WTC11 (cell line): ENCODE measurements around the gene PKLR. TPM values are rescaled to one million over a fixed set of nuclear protein-coding genes. Genes with fewer than 3 reads are reported as not detected.
A peak's percentile ranks its signal among the peaks of the same experiment; 100 is the strongest.

Experiments
- CTCF ChIP-seq: fragments of 200-600 bp; IDR thresholded peaks from 2 replicates; pipeline ENCODE4 v1.8.0; 2022; ENCODE audit warnings: antibody characterized with exemption
- EMX1 ChIP-seq: fragments of 250-450 bp; sonication (Bioruptor Pico); IDR thresholded peaks from 2 replicates; pipeline ENCODE4 v1.8.0; 2021; ENCODE audit warnings: mild to moderate bottlenecking
- GABPB1 ChIP-seq: sonication (generic); formaldehyde crosslinking; IDR thresholded peaks from 2 replicates; pipeline ENCODE4 v1.8.1; 2023; ENCODE audit warnings: mild to moderate bottlenecking, missing genetic modification reagents
- GRHL2 ChIP-seq: fragments of 250-450 bp; sonication (Bioruptor Pico); IDR thresholded peaks from 2 replicates; pipeline ENCODE4 v1.8.0; 2022; ENCODE audit warnings: mild to moderate bottlenecking, moderate library complexity; ENCODE audit not compliant: insufficient replicate concordance, severe bottlenecking
- IRF2 ChIP-seq: sonication (generic); formaldehyde crosslinking; IDR thresholded peaks from 2 replicates; pipeline ENCODE4 v1.8.0; 2022; ENCODE audit warnings: low read depth, missing genetic modification reagents, borderline replicate concordance
- MLX ChIP-seq: sonication (generic); formaldehyde crosslinking; IDR thresholded peaks from 2 replicates; pipeline ENCODE4 v1.8.1; 2023; ENCODE audit warnings: mild to moderate bottlenecking, missing genetic modification reagents, moderate library complexity
- MXD4 ChIP-seq: fragments of 250-450 bp; sonication (Bioruptor Pico); IDR thresholded peaks from 2 replicates; pipeline ENCODE4 v1.8.0; 2021; ENCODE audit warnings: mild to moderate bottlenecking, moderate library complexity, borderline replicate concordance
- NFATC4 ChIP-seq: fragments of 250-450 bp; sonication (Bioruptor Pico); IDR thresholded peaks from 2 replicates; pipeline ENCODE4 v1.9.0; 2021; ENCODE audit warnings: mild to moderate bottlenecking
- NR1H2 ChIP-seq: sonication (generic); formaldehyde crosslinking; IDR thresholded peaks from 2 replicates; pipeline ENCODE4 v1.9.0; 2021; ENCODE audit warnings: mild to moderate bottlenecking, moderate library complexity, missing genetic modification reagents
- NR2C2 ChIP-seq: sonication (generic); formaldehyde crosslinking; IDR thresholded peaks from 2 replicates; pipeline ENCODE4 v1.8.0; 2022; ENCODE audit warnings: mild to moderate bottlenecking, missing genetic modification reagents
- NR3C1 ChIP-seq: sonication (generic); formaldehyde crosslinking; conservative IDR thresholded peaks from 2 replicates; pipeline ENCODE4 v1.8.1; 2023; ENCODE audit warnings: low read depth, mild to moderate bottlenecking, missing genetic modification reagents
- SP1 ChIP-seq: sonication (generic); formaldehyde crosslinking; conservative IDR thresholded peaks from 2 replicates; pipeline ENCODE4 v1.8.1; 2022; ENCODE audit warnings: missing genetic modification reagents
- ZBTB21 ChIP-seq: sonication (generic); formaldehyde crosslinking; IDR thresholded peaks from 2 replicates; pipeline ENCODE4 v1.8.1; 2023; ENCODE audit warnings: mild to moderate bottlenecking, missing genetic modification reagents, borderline replicate concordance
- ZNF232 ChIP-seq: sonication (generic); formaldehyde crosslinking; IDR thresholded peaks from 2 replicates; pipeline ENCODE4 v1.8.0; 2022; ENCODE audit warnings: mild to moderate bottlenecking, missing genetic modification reagents
- ZNF281 ChIP-seq: sonication (generic); formaldehyde crosslinking; IDR thresholded peaks from 2 replicates; pipeline ENCODE4 v1.8.0; 2023; ENCODE audit warnings: mild to moderate bottlenecking, missing genetic modification reagents
- ZNF671 ChIP-seq: fragments of 250-450 bp; sonication (Bioruptor Pico); IDR thresholded peaks from 2 replicates; pipeline ENCODE4 v1.8.0; 2021; ENCODE audit warnings: mild to moderate bottlenecking
- total RNA-seq: library from RNA; stranded (reverse); gene quantifications from 3 replicates; pipeline ENCODE4 v1.2.3, GENCODE V29; 2021
- TF ChIP-seq, protein P1 (sequence below): sonication (generic); formaldehyde crosslinking; IDR thresholded peaks from 2 replicates; pipeline ENCODE4 v1.8.0; 2022; ENCODE audit warnings: missing genetic modification reagents
- TF ChIP-seq, protein P2 (sequence below): sonication (generic); formaldehyde crosslinking; IDR thresholded peaks from 2 replicates; pipeline ENCODE4 v1.8.0; 2023; ENCODE audit warnings: missing genetic modification reagents, mild to moderate bottlenecking, borderline replicate concordance
- TF ChIP-seq, protein P3 (sequence below): fragments of 250-450 bp; sonication (Bioruptor Pico); conservative IDR thresholded peaks from 2 replicates; pipeline ENCODE4 v1.9.0; 2021; ENCODE audit warnings: mild to moderate bottlenecking
- TF ChIP-seq, protein P4 (sequence below): sonication (generic); formaldehyde crosslinking; IDR thresholded peaks from 2 replicates; pipeline ENCODE4 v1.8.0; 2022; ENCODE audit warnings: mild to moderate bottlenecking, missing genetic modification reagents
- TF ChIP-seq, protein P5 (sequence below): sonication (generic); formaldehyde crosslinking; IDR thresholded peaks from 2 replicates; pipeline ENCODE4 v1.8.1; 2023; ENCODE audit warnings: mild to moderate bottlenecking, missing genetic modification reagents

PKLR gene
- total RNA-seq, 1 experiment from 2014 or later, result 1.5 TPM

GRCh38 chr1:155324037-155324716, 22.9 kb upstream of the PKLR start (continued):
- TF ChIP-seq, protein P1, sequence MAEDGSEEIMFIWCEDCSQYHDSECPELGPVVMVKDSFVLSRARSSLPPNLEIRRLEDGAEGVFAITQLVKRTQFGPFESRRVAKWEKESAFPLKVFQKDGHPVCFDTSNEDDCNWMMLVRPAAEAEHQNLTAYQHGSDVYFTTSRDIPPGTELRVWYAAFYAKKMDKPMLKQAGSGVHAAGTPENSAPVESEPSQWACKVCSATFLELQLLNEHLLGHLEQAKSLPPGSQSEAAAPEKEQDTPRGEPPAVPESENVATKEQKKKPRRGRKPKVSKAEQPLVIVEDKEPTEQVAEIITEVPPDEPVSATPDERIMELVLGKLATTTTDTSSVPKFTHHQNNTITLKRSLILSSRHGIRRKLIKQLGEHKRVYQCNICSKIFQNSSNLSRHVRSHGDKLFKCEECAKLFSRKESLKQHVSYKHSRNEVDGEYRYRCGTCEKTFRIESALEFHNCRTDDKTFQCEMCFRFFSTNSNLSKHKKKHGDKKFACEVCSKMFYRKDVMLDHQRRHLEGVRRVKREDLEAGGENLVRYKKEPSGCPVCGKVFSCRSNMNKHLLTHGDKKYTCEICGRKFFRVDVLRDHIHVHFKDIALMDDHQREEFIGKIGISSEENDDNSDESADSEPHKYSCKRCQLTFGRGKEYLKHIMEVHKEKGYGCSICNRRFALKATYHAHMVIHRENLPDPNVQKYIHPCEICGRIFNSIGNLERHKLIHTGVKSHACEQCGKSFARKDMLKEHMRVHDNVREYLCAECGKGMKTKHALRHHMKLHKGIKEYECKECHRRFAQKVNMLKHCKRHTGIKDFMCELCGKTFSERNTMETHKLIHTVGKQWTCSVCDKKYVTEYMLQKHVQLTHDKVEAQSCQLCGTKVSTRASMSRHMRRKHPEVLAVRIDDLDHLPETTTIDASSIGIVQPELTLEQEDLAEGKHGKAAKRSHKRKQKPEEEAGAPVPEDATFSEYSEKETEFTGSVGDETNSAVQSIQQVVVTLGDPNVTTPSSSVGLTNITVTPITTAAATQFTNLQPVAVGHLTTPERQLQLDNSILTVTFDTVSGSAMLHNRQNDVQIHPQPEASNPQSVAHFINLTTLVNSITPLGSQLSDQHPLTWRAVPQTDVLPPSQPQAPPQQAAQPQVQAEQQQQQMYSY (CRISPR knock-in tag), result no peak; the same call in 1 of the 2 replicates
- TF ChIP-seq IRF2 (CRISPR knock-in tag) (no peak), MXD4 (no peak), NR3C1 (no peak), CTCF (no peak), SP1 (peak; percentile 83), ZNF281 (CRISPR knock-in tag) (peak; percentile 48; the same call in 1 of the 2 replicates), EMX1 (CRISPR knock-in tag) (no peak), MLX (peak; percentile 14; the same call in 1 of the 2 replicates), NR1H2 (CRISPR knock-in tag) (no peak), NFATC4 (CRISPR knock-in tag) (no peak), ZBTB21 (CRISPR knock-in tag) (no peak), GABPB1 (CRISPR knock-in tag) (no peak), ZNF671 (CRISPR knock-in tag) (no peak), NR2C2 (CRISPR knock-in tag) (no peak), GRHL2 (CRISPR knock-in tag) (no peak), ZNF232 (CRISPR knock-in tag) (peak; percentile 86; the same call in 1 of the 2 replicates)
- TF ChIP-seq, protein P2, sequence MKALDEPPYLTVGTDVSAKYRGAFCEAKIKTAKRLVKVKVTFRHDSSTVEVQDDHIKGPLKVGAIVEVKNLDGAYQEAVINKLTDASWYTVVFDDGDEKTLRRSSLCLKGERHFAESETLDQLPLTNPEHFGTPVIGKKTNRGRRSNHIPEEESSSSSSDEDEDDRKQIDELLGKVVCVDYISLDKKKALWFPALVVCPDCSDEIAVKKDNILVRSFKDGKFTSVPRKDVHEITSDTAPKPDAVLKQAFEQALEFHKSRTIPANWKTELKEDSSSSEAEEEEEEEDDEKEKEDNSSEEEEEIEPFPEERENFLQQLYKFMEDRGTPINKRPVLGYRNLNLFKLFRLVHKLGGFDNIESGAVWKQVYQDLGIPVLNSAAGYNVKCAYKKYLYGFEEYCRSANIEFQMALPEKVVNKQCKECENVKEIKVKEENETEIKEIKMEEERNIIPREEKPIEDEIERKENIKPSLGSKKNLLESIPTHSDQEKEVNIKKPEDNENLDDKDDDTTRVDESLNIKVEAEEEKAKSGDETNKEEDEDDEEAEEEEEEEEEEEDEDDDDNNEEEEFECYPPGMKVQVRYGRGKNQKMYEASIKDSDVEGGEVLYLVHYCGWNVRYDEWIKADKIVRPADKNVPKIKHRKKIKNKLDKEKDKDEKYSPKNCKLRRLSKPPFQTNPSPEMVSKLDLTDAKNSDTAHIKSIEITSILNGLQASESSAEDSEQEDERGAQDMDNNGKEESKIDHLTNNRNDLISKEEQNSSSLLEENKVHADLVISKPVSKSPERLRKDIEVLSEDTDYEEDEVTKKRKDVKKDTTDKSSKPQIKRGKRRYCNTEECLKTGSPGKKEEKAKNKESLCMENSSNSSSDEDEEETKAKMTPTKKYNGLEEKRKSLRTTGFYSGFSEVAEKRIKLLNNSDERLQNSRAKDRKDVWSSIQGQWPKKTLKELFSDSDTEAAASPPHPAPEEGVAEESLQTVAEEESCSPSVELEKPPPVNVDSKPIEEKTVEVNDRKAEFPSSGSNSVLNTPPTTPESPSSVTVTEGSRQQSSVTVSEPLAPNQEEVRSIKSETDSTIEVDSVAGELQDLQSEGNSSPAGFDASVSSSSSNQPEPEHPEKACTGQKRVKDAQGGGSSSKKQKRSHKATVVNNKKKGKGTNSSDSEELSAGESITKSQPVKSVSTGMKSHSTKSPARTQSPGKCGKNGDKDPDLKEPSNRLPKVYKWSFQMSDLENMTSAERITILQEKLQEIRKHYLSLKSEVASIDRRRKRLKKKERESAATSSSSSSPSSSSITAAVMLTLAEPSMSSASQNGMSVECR (CRISPR knock-in tag), result no peak
- TF ChIP-seq, protein P3, sequence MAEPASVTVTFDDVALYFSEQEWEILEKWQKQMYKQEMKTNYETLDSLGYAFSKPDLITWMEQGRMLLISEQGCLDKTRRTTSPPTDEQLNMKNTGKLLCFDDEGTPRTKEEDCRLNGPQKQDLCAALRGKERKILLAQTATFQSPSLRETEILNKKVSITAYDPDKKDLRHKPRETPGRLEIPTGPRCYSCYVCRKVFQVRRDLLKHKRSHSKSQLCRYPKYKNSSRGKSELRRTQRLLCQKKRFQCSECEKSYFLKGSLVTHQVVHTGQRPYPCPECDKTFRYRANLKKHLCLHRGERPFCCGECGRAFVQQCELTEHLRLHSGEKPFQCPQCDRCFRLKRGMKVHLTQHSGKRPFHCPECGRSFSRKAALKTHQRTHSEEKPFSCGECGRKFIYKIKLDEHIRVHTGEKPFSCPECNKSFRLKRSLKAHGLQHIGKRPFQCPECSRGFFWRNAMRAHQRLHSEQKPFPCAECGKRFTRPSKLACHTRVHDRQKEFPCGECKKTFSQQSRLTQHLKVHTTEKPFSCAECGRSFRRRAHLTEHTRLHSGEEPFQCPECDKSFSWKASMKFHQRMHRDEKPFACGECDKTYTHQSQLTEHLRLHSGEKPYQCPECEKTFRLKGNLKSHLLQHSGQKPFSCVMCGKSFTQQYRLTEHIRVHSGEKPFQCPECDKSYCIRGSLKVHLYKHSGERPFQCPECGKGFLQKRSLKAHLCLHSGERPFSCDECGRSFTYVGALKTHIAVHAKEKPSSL (CRISPR knock-in tag), result no peak
- TF ChIP-seq, protein P4, sequence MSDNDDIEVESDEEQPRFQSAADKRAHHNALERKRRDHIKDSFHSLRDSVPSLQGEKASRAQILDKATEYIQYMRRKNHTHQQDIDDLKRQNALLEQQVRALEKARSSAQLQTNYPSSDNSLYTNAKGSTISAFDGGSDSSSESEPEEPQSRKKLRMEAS (CRISPR knock-in tag), result peak; percentile 61
- TF ChIP-seq, protein P5, sequence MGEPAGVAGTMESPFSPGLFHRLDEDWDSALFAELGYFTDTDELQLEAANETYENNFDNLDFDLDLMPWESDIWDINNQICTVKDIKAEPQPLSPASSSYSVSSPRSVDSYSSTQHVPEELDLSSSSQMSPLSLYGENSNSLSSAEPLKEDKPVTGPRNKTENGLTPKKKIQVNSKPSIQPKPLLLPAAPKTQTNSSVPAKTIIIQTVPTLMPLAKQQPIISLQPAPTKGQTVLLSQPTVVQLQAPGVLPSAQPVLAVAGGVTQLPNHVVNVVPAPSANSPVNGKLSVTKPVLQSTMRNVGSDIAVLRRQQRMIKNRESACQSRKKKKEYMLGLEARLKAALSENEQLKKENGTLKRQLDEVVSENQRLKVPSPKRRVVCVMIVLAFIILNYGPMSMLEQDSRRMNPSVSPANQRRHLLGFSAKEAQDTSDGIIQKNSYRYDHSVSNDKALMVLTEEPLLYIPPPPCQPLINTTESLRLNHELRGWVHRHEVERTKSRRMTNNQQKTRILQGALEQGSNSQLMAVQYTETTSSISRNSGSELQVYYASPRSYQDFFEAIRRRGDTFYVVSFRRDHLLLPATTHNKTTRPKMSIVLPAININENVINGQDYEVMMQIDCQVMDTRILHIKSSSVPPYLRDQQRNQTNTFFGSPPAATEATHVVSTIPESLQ (CRISPR knock-in tag), result no peak
